Glomerular endothelial cell (primary cell): ENCODE data around the gene BCAS3. TPM values are rescaled to one million over a fixed set of nuclear protein-coding genes. Genes with fewer than 3 reads are reported as not detected.
A peak's percentile ranks its signal among the peaks of the same experiment; 100 is the strongest.

Source experiments
- DNase-seq: peaks from one replicate; pipeline ENCODE4 v3.0.0-alpha.2; 2011; ENCODE audit warnings: low read depth, low spot score; ENCODE audit errors: extremely low read depth
- total RNA-seq: library from RNA; depleted of rRNA; stranded (reverse); fragments of >200 nt; gene quantifications from 2 replicates; pipeline ENCODE4 v1.2.3, GENCODE V29; 2015

Gene BCAS3
- total RNA-seq, 1 donor from 2014 or later = 52.3 TPM

DNA sequence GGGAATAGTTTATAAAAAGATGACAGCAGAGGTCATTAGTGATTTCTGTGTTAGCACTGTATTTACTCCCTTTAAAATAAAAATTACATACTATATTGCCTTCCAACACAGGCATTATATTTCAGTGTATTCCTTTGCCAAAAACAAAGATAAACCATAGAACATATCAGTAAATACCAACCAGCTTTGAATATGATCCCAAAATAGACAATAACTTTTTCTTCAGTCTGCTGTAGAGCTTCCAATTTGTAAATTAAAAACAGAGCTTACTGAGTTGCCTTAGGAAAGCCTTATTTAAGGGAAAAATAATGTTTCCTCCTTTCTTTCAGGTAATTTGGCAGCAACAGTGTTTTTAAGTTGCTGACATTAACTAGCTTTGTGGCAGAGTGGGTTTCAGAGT, 369.9 kb downstream of the BCAS3 start:
- DNase-seq = no peak

DNA sequence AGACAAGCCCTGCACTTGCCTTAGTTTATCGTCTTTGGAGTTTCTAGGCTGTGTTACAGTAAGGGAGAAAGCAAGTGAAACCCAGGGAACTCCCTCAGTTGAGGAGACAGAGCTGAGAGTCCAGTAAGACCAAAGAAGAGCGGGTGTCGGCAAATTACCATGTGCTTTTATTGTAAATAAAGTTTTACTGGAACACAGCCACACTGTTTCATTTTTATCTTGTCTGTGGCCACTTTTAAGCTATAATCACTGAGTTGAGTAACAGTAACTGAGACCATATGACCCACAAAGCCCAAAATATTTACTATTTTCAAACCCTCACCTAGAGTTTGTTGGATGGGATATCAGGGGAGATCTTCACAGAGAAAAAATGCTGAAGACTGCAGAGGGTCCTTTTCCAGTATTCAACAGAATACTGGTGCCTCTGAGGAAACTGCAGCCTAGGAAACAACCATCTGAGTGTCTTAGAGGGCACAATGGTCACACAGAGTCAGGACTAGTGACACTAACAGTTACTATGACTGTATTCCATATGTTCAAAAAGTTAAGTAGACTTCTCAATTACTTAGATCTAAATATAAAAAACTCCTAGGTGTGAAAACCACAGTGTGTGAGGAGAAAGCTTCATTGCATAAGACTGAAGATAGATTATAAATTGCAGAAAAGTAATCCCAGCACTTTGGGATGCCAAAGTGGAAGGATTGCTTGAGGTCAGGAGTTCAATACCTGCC, 370.9 kb downstream of the BCAS3 start:
- no peak for DNase-seq

DNA sequence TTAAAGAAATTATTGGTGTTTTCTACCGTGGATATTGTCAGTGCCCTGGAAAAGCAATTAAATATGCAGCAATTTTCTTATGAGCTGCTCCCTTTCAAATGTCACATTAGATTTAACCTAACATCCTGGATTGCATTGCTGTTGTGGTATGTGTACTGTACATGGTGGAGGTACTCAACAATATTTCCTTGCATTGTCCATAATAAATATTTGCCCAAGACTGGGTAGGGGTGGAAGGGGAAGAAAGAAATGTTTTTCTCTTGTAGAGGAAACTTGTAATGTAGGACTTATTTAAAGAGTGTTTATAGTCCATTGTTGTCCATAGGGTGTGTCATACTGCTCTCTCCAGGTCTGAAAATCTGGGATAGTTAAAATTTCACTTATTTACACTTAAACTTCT, 375.8 kb downstream of the BCAS3 start:
- peak; percentile 36 for DNase-seq

DNA sequence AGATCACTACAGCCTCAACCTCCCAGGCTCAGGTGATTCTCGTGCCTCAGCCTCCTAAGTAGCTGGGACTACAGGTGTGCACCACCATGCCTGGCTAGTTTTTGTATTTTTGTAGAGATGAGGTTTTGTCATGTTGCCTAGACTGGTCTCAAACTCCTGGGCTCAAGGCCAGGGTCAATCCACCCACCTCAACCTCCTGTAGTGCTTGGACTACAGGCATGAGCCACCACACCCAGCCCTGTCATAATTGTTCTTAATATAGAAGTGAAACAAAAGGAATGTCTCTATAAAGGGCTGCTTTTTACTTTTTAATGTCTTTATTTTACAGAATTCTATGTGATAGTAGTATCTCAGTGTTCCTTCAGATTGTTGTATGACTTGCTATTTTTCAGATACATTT, 376.8 kb downstream of the BCAS3 start:
- DNase-seq = no peak

DNA sequence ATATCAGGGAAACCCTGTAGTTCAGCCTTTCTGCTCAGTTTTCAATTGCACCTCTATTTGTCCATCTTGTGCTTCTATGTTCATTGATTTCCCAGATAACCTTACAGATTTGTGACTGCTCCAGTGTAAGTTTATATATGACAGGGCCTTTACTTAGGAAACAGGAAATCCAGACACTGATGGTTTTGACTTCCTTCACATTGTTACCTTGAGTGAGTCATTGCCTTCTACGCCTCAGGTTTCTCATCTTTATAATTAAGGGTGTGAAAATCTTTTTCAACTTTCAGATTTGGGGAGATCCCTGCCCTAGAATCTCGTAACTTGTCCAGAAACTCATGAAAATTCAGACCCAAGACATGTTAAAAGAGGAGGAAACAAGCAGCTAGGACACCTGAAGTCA, 379.6 kb downstream of the BCAS3 start:
- peak; percentile 12 for DNase-seq

DNA sequence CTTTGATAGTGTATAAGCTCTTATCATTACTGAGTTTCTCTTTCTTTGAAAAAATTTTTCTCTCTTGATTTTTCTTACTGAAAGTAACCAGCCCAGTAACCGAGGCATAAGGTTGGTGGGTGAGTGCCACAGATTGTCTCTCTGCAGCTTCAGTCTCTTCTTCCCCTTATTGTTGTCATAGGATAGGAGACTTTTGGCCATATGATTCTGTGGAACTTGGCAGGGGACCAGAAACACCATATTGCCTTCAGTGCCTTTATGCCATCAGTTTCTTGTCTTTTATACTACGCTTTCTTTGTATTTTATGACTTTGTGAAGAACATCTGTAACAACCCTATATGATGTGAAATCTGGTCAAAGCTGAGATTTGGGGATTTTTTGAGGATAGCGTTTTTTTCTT, 380.4 kb downstream of the BCAS3 start:
- no peak for DNase-seq

DNA sequence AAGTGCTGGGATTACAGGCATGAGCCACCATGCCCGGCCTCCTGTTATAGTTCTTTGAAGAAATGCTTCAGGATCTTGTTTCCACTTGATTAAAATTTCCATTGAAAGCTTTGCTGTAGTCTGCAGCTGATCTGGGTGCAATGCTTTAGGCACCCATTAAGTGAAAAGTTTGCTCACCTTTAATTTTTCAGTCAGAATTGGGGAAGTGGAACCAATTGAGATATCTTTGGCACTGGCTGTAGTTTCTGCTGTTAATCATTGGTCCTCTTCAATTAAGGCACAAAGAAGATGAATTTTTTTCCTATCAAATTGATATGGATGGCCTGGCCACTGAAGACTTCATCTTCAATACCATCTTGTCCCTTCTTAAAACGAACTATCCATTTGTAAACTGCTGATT, 385.9 kb downstream of the BCAS3 start:
- DNase-seq = no peak

DNA sequence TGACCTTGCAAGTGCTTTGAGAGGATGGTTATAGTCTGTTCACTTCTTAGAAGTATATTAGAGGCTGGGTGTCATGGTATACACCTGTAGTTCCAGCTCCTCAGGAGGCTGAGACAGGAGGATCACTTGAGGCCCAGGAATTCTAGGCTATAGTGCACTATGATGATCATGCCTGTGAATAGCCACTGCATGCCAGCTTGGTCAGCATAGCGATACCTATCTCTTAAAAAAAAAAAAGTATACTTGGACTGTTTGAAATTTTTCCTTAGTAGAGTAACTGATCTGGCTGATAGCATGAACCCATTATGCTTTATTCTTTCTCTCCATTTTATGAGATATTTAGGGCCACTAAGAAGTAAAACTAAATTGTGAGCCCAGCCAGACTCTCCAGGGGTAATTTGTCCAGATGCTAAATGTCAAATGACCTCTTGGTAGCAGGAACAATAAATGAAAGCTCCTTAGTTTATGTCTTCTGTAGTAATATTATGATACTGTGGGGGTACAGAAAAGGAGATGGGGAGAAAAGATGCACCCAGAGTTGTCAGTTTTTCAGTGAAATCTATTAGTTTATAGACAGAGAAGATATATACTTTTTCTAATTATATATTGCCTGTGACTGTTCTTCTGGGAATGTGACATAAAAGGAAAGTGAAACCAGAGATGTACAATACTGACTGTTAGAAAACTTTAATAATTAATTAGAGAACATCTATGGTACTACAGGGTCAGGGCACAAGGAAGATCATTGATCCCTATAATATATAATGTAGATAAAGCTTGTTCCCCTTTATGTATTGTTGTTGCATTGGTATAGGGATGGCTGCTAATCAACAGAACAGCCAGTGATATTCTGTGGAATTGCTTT, 386.7 kb downstream of the BCAS3 start:
- no peak for DNase-seq

DNA sequence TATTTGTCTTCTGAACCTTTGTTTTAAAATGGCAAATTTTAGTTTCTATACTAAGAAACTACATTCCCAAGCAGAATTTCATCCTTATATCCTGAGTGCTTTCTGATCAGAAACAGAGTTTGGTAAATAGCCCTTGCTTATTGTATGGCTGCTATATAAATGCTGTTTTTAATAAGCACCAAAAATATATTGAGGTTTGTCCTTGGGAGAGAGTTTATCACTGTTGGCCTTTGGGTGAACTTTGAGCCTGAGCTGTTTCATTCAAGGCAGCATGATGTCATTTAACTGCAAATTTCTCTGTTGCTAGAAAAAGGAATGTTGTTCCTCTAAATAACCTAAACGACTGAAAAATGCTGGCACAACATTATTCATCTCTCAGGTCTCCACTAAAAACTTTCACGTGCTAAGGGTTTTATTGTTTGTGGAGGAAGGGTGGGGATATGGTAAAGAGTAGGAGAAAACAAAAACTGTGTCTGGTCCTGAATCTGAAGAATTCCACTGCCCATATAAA, 387.7 kb downstream of the BCAS3 start:
- no peak for DNase-seq

DNA sequence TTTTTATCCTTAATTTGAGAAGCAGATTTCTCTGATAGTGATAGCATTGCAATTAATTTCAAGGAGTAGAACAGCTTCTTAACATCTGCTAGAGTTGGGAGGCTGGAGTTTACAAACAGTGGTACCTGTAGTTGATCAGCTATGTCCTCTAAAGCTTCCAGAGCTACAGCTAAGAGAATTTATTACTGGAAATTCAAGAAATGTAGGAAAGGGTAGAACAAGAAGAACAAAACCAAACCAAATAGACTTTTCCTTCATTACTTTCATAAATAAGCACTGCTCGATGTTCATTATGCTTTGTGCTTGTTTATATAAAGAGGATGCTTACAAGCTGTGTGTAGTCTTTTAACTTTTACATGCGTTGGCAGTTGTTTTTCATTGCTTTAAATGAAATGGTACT, 388.4 kb downstream of the BCAS3 start:
- DNase-seq = no peak

DNA sequence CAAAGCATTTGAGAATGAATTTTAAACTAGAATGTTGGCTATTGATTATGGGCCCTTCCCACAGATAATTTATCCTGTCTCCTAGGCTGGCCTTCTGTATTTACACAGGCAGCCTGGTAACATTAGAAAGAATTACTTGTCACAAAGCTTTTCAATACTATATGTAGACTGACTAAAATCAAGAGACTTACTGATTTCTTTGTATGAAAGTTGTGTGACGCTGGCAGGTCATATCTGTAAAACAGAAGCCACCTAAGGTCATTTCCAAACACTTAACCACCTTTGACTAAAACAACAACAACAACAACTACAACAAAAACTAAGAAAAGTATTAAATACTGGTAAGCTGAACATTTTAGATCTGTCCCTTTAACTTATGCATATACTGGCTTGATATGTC, 393.0 kb downstream of the BCAS3 start:
- no peak for DNase-seq

DNA sequence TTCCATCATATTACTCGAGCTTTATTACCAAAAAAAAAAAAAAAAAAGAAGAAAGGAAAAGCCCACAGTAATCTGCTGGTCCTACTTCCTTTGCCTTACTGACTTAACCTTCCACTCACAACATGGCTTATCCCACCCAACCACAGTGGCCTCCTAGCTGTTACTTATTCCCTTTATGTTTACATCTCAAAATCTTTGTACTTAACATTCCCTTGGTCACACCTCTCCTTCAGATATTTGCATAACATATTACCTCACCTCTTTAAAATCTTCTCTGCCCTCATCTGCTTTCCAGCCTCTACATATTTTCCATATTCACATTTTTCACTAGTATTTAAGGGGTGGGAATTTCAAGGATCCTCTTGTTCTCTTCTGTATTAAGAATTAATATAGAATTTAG, 395.0 kb downstream of the BCAS3 start:
- no peak for DNase-seq

DNA sequence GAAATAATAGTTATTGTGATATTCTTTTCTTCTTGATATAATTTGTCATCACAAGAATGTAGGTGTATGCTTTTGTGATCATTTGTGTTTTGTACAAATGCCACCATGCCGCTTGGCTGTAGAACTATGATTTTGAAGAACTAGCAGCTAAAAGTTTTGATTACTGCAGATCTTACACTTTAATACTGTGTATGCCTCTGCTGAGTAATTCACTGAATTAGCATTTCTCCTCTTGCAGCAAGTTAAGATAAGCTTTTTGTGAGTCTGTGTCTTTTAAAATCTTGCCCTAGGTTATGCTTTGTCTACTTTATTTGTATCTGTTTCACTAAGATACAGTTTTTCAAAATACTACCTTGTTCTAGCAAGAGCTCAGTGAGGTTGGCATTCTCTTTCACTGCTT, 395.5 kb downstream of the BCAS3 start:
- no peak for DNase-seq

DNA sequence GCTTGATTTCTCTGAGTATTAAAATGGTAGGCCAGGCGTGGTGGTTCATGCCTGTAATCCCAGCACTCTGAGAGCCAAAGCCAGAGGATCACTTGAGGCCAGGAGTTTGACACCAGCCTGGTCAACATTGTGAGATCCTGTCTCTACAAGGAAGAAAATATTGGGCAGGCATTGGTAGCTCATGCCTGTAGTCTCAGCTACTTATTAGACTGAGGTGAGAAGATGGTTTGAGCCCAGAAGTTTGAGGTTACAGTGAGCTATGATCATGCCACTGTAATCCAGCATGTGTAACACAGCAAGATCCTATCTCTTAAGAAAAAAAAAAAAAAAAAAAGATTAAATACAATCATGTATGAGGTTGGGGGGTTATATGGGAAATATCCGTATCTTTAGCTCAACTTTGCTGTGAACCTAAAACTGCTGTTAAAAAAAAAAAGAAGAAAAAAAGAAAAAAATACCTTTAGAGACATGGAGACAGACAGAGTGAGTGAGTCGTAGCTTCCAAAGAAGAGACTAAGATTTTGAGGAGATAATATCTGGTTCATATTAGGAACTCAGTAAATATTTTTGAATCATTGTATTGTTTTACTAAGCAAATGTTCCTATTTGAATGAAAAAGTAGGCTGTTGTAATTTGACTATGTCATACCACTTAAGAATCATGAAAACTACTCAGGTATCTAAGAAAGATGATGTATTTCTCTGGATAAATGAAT, 396.3 kb downstream of the BCAS3 start:
- DNase-seq = no peak

DNA sequence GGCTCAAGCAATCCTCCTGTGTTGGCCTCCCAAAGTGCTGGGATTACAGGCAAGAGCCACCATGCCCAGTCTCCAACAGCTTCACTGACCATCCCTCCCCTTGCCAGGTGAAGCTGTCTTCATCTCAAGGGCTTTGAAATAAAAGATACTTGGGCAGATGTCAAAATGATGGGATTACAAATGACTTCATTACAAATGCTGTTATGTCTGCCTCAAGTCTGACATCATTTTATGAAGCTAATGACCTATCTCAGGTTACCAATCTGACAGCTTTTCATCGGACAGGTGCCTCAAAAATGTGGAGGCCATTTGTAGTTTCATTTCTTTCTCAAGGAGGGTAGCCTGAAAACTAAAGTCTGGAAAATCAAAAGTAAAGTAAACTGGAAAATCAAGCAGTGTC, 398.3 kb downstream of the BCAS3 start:
- no peak for DNase-seq

DNA sequence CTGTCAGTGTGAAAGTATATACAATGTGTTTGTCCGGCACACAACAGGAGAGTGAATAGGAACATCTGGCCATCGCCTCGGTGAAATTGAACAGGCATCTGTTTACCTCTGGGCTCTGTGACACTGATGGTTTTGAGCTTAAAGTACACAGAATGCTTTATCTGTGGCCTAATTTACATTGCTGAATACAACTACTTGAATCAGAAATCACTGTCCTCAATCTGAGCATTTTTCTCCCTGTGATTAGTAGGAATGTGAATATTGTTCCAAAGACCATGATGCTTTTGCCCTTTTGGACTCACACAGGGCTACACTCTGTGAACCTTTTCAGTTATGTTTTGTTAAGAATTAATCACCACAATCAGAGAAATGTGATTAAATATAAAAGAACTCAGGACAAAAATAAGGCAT, 399.0 kb downstream of the BCAS3 start:
- DNase-seq = no peak

DNA sequence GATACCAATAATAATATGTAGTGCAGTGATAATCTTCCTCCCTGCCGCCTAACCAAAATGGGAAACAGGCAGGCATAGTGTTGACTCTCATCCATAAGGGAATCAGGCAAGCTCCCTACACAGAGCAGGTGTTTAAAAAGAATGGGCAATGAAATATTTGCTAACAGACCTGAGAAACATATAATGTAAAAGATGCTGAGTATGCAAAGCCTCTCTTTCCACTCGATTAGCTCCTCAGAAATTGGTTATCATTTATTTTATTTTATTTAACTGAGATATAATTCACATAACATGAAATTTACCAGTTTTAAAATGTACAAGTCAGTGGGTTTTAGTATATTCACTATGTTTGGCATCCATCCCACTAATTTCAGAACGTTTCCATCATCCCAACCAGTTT, 404.3 kb downstream of the BCAS3 start:
- no peak for DNase-seq

DNA sequence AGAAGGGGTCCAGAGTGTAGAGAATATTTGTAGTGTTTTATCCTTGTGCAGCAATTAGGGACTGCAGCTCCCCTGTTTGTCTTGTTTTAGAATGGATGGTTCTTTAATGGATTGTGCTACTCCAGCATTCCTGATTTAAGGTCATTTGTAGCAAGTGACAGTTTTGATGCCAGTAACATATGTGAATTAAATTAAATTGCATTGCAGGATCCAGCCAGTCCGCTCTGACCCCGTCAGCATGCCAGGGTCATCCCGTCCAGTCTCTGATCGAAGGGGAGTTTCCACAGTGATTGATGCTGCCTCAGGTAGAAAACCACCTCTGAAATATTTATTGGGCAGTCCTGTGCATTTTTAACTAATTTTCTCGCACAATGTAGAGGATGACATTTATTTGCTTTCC, 406.6 kb downstream of the BCAS3 start:
- no peak for DNase-seq

DNA sequence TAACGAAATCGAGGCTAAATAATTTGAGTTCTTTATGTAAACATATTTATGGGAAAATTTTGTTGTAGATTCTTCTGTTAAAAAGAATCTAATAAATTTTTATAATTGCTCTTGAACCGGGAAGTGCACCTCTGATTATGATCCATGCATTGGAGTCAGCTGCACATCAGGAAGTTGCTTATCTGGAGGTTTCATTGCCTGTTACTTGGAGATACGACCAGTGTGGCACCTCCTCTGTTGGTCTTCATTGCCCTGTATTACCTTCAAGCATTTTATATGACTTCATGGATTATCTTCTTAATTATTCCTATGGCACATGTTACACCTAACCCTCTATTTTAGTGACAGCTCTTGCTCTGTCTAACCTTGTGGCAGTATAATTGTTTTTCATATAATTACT, 409.4 kb downstream of the BCAS3 start:
- no peak for DNase-seq

DNA sequence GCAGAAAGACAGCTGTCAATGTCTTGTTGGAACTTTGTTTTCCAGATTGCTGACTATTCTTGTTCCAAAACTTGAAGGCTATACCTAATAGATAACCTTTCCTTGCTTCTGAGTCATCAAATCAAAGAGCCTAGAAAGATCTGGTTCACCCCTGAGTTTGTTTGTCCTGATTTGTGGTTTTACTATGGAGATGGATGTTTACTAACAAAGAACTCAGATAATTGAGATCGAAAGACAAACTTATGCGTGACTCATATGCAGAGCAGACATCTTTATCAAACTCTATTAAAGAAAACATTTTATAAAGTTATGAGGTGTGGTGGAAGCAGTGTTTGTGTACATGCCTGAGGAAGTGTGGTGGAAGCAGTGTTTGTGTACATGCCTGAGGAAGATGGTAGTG, 410.9 kb downstream of the BCAS3 start:
- DNase-seq = no peak

DNA sequence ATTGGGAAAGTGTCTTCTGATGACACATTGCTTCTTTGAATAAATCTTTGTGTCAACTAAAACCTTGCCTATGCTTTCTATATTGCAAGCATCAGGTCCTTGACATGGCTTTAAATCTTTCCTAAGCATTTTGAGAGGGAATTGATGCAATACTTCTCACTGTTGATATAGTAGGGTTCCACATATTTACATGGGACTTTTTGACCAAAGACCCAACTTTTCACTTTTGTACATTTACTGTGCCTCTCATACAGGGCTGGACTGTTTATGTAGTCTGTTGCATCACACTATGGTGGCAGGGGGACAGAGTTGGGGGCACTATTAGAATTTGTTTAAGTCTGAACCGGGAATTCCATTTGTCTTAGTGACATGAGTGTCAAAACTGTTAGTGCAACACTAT, 413.4 kb downstream of the BCAS3 start:
- DNase-seq = no peak
